GM18505 (cell line): Measurements from ENCODE around the gene STK10.

Experiments
- ATAC-seq: cut with Tn5 transposase; IDR thresholded peaks from one replicate; pipeline ENCODE4 v1.9.1; 2021; ENCODE audit not compliant: unreplicated experiment
- POLR2A ChIP-seq: IDR thresholded peaks from 4 replicates; pipeline ENCODE4 v1.6.1; 2011; ENCODE audit warnings: borderline replicate concordance; ENCODE audit not compliant: insufficient read depth, insufficient read length; ENCODE audit errors: extremely low read depth

Gene STK10

DNA sequence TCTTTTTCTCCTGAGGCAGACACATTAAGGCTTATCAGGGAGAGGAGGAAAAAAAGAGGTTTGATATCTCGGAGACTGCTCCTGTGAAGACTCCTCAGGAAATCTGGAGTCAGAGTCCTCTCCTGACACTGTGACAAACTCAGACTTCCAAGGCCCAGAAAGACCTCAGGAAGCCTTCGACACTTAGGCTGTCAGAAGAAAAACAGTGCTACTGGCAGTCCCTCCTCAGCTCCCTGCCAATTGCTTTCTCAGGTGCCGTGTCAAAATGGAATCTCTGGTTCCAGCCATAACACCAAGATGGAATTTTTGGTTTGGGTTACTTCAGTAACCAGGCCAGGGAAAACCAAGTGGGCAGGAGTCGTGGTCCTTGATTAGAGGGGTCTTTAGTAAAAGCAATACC, 4.1 kb downstream of the STK10 start:
- TF ChIP-seq POLR2A: no peak
- no peak for ATAC-seq

DNA sequence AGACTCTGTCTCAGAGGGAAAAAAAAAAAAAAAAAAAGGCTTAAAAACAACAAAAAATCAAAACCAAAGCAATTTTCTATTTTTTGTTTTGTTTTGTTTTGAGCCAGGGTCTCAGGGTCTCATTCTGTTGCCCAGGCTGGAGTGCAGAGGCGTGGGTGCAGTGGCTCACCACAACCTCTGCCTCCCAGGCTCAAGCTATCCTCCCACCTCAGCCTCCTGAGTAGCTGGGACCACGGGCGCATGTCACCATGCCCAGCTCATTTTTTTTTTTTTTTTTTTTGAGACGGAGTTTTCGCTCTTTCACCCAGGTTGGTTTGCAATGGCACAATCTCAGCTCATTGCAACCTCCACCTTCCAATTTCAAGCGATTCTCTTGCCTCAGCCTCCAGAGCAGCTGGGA, 5.7 kb downstream of the STK10 start:
- no peak for ATAC-seq
- TF ChIP-seq POLR2A: no peak

- ATAC-seq: no peak
- no peak for TF ChIP-seq POLR2A
Observed at GRCh38 chr5:172180936-172181335, 7.1 kb downstream of the STK10 start.

DNA sequence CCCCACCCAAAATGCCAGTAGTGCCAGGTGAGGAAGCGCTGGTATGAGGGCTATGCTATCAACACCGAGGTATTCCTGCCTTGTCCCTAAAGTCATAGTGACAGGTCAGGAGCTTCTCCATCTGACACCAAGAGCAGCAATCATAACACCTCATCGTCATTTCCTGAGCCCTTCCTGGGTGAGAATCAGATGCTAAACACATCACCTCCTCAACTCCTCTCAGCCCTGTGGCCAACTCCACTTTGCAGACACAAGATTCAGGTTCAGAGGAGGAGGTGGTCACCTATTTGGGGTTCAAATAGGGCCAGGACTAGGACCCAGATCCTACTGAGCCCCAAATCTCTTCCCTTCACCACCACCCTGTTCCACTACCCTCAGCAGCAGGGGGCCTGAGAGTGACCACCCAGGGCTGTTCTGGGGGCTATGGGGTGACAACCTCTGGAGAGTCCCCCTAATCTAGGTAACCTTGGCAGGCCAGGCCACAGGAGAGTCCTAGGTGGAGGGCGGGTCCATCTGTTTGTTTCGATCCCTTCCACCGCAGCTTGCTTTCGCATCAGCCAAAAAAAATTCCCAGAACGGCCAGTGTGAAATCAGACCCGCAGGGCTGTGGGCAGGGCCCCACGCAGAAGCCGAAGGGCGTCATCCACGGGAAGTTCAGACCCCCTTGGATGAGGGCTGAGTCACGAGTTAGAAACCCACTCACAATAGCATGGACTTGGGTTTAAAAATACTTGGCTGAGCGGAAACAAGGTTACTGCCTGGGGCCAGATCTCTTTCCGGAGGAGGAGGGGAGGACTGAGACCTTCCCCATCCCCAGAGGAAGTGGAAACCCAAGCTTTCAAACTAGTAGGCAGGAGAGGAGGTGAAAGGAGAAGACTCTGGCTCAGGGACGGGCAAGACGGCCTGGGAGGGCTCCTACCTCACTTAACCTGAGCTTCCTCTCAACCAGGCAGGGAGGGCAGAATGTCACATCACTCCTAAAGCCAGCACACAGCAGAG, 8.7 kb downstream of the STK10 start:
- peak; percentile 70 for TF ChIP-seq POLR2A
- peak; percentile 32 for ATAC-seq

DNA sequence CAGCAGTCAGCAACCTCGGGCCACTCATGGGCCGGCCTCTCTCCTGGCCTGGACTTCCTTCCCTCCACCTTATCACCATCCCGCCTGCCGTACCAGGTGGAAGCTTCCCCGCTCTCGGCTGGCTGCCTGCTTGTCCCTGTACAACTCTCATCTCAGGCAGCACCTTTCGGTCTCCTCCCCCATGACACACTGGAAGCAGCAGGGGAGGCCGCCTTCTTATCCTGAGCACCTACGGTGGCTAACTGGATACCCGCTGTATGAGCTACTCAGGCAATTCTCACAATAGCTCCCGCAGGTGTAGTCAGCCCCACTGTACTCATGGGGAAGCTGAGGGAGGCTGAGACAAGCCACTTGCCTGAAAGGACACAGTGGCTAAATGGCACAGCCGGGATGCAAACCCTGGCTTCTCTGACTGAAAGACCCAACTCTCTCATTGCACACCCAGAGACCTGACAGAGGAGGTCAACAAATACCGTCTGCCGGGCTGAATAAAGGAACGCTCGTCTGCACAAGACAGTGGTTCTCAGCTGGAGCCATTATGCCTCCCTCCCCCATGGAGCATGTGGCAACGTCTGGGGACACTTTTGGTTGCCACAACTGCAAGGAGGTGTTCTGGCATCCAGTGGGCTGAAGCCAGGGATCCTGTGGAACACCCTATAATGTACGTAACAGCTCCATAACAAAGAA, 9.6 kb downstream of the STK10 start:
- ATAC-seq: no peak
- TF ChIP-seq POLR2A: no peak

DNA sequence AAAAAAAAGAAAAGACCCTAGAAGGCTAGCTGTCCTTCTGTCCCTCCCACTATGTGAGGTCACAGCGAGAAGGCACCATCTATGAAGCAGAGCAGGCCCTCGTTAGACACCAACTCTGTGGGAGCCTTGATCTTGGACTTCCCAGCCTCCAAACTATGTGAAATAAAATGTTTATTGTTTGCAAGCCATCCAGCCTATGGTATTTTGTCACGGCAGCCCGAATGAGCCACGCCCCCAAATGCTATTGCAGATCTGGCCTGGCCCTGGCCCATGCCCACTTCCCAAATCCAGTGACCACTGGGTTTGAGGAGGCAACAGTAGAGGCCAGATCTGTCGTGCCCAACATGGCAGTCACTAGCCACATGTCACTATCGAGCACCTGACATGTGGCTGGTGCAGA, 10.8 kb downstream of the STK10 start:
- ATAC-seq: no peak
- no peak for TF ChIP-seq POLR2A

- peak; percentile 77 for TF ChIP-seq POLR2A
- peak; percentile 61 for ATAC-seq
Observed at GRCh38 chr5:172175263-172175719, 12.7 kb downstream of the STK10 start.

GRCh38 chr5:172173564-172174153, 14.4 kb downstream of the STK10 start:
- ATAC-seq: no peak
- no peak for TF ChIP-seq POLR2A

DNA sequence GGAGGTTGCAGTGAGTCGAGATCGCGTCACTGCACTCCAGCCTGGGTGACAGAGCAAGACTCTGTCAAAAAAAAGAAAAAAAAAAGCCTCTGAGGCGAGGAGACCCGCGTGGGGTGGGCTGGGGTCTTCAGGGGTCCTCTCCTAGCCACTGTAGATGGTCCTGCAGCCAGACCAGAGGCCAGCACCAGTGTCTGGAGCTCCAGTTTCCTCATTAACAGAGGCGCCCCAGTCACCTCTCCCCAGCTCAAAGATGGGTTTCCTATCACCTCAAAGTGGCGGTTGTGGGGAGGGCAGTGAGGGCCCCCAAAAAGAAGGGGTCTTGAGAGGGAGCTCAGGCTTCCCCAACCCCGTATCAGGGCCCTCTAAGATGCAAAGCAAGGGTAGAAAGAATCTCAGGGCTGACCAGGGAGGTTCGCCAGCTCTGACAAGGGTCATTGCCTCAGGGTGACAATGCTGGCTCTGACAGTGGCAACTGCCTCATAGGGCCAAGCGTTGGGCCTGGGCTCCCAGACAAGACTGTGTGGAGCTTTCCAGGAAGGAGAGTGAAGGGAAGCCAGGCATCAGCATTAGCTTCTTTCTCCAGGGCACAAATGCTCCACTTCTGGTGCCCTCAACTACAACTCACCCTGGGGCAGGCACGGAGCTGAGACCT, 15.0 kb downstream of the STK10 start:
- no peak for TF ChIP-seq POLR2A
- no peak for ATAC-seq

DNA sequence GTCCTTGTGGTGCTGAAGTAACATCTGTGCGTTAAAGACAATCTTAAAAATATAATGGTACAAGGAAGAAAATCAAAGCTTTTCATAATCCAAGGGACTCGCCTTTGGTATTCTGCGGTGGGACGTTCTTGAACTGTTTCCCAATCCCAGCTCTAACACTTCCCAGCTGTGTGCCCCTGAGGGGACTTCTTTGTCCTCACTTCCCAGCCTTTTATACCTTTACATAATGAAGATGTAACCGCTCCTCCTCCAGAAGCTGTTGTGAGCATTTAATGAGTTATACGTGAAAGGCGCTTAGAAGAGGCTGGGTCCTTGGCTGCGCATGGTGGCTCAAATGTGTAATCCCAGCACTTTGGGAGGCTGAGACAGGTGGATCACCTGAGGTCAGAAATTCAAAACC, 16.9 kb downstream of the STK10 start:
- no peak for TF ChIP-seq POLR2A
- ATAC-seq: no peak

DNA sequence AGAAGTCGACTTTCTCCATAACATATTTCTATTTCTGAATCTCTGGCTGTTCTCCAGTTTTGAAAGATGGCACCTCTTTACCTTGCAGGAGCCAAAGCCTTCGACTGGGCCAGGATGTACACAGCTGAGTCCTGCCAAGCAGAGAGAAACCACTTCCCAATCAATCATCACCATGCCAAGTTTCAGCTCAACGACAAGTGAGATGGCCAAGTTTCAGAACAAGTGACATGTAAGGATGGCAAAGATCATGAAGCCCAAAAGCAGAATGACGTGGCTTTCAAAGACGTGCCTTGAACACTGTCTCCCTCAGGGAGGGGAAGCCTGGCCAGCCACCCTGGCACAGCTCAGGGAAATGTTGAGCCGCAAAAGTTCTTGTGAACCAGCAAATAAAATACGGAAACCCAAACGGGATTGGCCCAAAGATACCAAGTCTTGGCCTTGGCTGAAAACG, 17.7 kb downstream of the STK10 start:
- no peak for TF ChIP-seq POLR2A
- ATAC-seq: no peak

DNA sequence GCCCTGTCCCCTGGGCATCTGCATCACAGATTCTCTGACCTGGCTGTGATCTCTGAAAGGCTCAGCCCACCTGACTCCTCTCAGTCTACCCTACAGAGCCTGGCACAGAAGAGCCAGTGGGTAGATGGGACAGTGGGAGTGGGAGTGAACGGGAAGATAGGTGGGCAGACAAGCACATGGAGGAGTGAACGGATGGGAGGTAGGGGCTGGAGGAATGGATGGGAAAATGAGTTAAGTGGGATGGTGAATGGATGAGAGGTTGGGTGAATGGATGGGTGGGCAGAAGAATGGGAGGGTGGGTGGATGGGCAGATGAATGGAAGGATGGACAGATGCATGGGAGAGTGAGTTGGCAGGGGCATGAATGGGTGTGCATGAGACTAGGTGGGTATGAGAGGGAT, 18.8 kb downstream of the STK10 start:
- no peak for TF ChIP-seq POLR2A
- no peak for ATAC-seq

GRCh38 chr5:172168311-172168710, 19.7 kb downstream of the STK10 start:
- no peak for ATAC-seq
- TF ChIP-seq POLR2A: no peak
